HG03280 (cell line): ENCODE results near the gene MAGI2.
"Not testable (repeated sequence)": the region's sequence is repeated elsewhere in the genome, so short reads cannot be mapped to it uniquely, and the experiment has no call there.

Experiments
- ATAC-seq: cut with Tn5 transposase; IDR thresholded peaks from one replicate; pipeline ENCODE4 v1.9.1; 2021; ENCODE audit warnings: mild to moderate bottlenecking, moderate library complexity; ENCODE audit not compliant: unreplicated experiment

MAGI2 gene

GRCh38 chr7:79071187-79071586 is 382.3 kb downstream of the MAGI2 start:
- ATAC-seq = not testable (repeated sequence)

- ATAC-seq = no peak
Observed at GRCh38 chr7:79064187-79064823, 389.2 kb downstream of the MAGI2 start.

- no peak for ATAC-seq
Observed at GRCh38 chr7:79063019-79063698, 390.3 kb downstream of the MAGI2 start.

GRCh38 chr7:79060498-79060897 is 393.0 kb downstream of the MAGI2 start:
- no peak for ATAC-seq

- no peak for ATAC-seq
Observed at GRCh38 chr7:79055722-79056415, 397.6 kb downstream of the MAGI2 start.

- no peak for ATAC-seq
Observed at GRCh38 chr7:79051915-79052314, 401.6 kb downstream of the MAGI2 start.

GRCh38 chr7:79050603-79051002 is 402.9 kb downstream of the MAGI2 start:
- no peak for ATAC-seq

GRCh38 chr7:79046061-79046460 is 407.4 kb downstream of the MAGI2 start:
- ATAC-seq = no peak

- ATAC-seq = no peak
Observed at GRCh38 chr7:79037001-79037400, 416.5 kb downstream of the MAGI2 start.

- ATAC-seq = no peak
Observed at GRCh38 chr7:79036356-79036755, 417.1 kb downstream of the MAGI2 start.

- ATAC-seq = no peak
Observed at GRCh38 chr7:79035858-79036257, 417.6 kb downstream of the MAGI2 start.

GRCh38 chr7:79034730-79035129 is 418.7 kb downstream of the MAGI2 start:
- ATAC-seq = no peak

- ATAC-seq = not testable (repeated sequence)
Observed at GRCh38 chr7:79019711-79020110, 433.8 kb downstream of the MAGI2 start.

- ATAC-seq = no peak
Observed at GRCh38 chr7:79011921-79012320, 441.5 kb downstream of the MAGI2 start.

GRCh38 chr7:79009647-79010046 is 443.8 kb downstream of the MAGI2 start:
- ATAC-seq = no peak

- ATAC-seq = no peak
Observed at GRCh38 chr7:79008786-79009185, 444.7 kb downstream of the MAGI2 start.

GRCh38 chr7:78996013-78996412 is 457.5 kb downstream of the MAGI2 start:
- no peak for ATAC-seq

GRCh38 chr7:78993341-78993740 is 460.1 kb downstream of the MAGI2 start:
- ATAC-seq = no peak

- no peak for ATAC-seq
Observed at GRCh38 chr7:78985509-78985908, 468.0 kb downstream of the MAGI2 start.

GRCh38 chr7:78983483-78983882 is 470.0 kb downstream of the MAGI2 start:
- ATAC-seq = no peak

GRCh38 chr7:78970440-78970916 is 483.0 kb downstream of the MAGI2 start:
- no peak for ATAC-seq

- ATAC-seq = no peak
Observed at GRCh38 chr7:78968951-78969350, 484.5 kb downstream of the MAGI2 start.
